SK-N-SH (cell line): ENCODE results near the gene ZNF445. TPM values are rescaled to one million over a fixed set of nuclear protein-coding genes. Genes with fewer than 3 reads are reported as not detected.

Experiments used
- CTCF ChIA-PET: fragments of 300-600, 350-600 bp; formaldehyde crosslinking; extraction: SDS; loops from one replicate; lab custom pipeline; 2021; lab: Yijun Ruan, JAX
- POLR2A ChIA-PET: fragments of 350-600 bp; sonication (Branson Sonifier 250); formaldehyde crosslinking; extraction: SDS; loops from one replicate; lab custom pipeline; 2020; ENCODE audit warnings: antibody characterized with exemption, inconsistent platforms; lab: Yijun Ruan, JAX
- DNase-seq: peaks from one replicate; pipeline ENCODE4 v3.0.0; 2012
- H2AFZ ChIP-seq: fragments of 200-600 bp; sonication (generic); 2 replicates; pipeline ENCODE4 v1.8.1; 2016; ENCODE audit warnings: antibody characterized with exemption, mild to moderate bottlenecking, low read depth
- H3F3A ChIP-seq: fragments of 200-600 bp; sonication (generic); replicated peaks from 2 replicates; pipeline ENCODE3; 2016; ENCODE audit warnings: antibody characterized with exemption, mild to moderate bottlenecking; ENCODE audit not compliant: insufficient read depth
- H3K27ac ChIP-seq, 2 experiments: fragments of 200-500 bp in 1 of 2; fragments of 200-600 bp in 1 of 2; sonication (Bioruptor generic) in 1 of 2; sonication (generic), shearing (Covaris generic) in 1 of 2; 2 replicates each; pipeline versions ENCODE4 v1.5.1 to v1.6.1; 2014 to 2016; ENCODE audit warnings: low read depth in 2 of 2, inconsistent platforms in 1 of 2, low read length in 1 of 2, mild to moderate bottlenecking in 1 of 2, mixed read lengths in 1 of 2
- H3K27me3 ChIP-seq: fragments of 200-600 bp; sonication (generic), shearing (Covaris generic); 2 replicates; pipeline ENCODE4 v1.6.1; 2016; ENCODE audit warnings: mixed run types; ENCODE audit not compliant: insufficient read depth
- H3K36me3 ChIP-seq, 2 experiments: fragments of 200-500 bp in 1 of 2; fragments of 200-600 bp in 1 of 2; sonication (Bioruptor generic) in 1 of 2; sonication (generic) in 1 of 2; replicated peaks in 1 of 2; 2 replicates each; pipeline versions ENCODE3 to v1.5.1; 2014 to 2016; ENCODE audit warnings: low read length in 1 of 2, mild to moderate bottlenecking in 1 of 2; ENCODE audit not compliant: insufficient read depth in 2 of 2, control insufficient read depth in 1 of 2
- H3K4me1 ChIP-seq, 2 experiments: fragments of 200-500 bp in 1 of 2; fragments of 200-600 bp in 1 of 2; sonication (Bioruptor generic) in 1 of 2; sonication (generic), shearing (Covaris generic) in 1 of 2; 2 replicates each; pipeline versions ENCODE4 v1.5.1 to v1.6.1; 2014 to 2016; ENCODE audit warnings: low read depth in 1 of 2, low read length in 1 of 2, mixed run types in 1 of 2; ENCODE audit not compliant: insufficient read depth in 2 of 2, control insufficient read depth in 1 of 2
- H3K4me2 ChIP-seq: fragments of 200-600 bp; sonication (generic), shearing (Covaris generic); 2 replicates; pipeline ENCODE4 v1.6.1; 2017; ENCODE audit warnings: mixed run types
- H3K4me3 ChIP-seq, 2 experiments: fragments of 200-500 bp in 1 of 2; fragments of 200-600 bp in 1 of 2; sonication (Bioruptor generic) in 1 of 2; sonication (generic), shearing (Covaris generic) in 1 of 2; 2 replicates each; pipeline versions ENCODE4 v1.5.1 to v1.8.1; 2014 to 2016; ENCODE audit warnings: low read depth in 2 of 2, inconsistent platforms in 1 of 2, low read length in 1 of 2, mild to moderate bottlenecking in 1 of 2, mixed read lengths in 1 of 2, moderate library complexity in 1 of 2
- H3K79me2 ChIP-seq: fragments of 200-600 bp; sonication (generic); 2 replicates; pipeline ENCODE4 v1.8.1; 2017; ENCODE audit warnings: mild to moderate bottlenecking; ENCODE audit not compliant: insufficient read depth
- H3K9ac ChIP-seq: fragments of 200-600 bp; sonication (generic); 2 replicates; pipeline ENCODE4 v1.6.1; 2017; ENCODE audit warnings: mixed run types
- H3K9me2 ChIP-seq: fragments of 200-600 bp; sonication (generic); 2 replicates; pipeline ENCODE4 v1.6.1; 2017; ENCODE audit warnings: mixed run types
- H3K9me3 ChIP-seq: fragments of 200-600 bp; sonication (generic); 2 replicates; pipeline ENCODE4 v1.6.1; 2017; ENCODE audit warnings: mixed run types, mild to moderate bottlenecking, moderate library complexity
- H4K20me1 ChIP-seq: fragments of 200-600 bp; sonication (generic); 2 replicates; pipeline ENCODE4 v1.6.1; 2017; ENCODE audit warnings: mild to moderate bottlenecking, mixed run types; ENCODE audit not compliant: insufficient read depth
- ELF1 ChIP-seq: IDR thresholded peaks from 2 replicates; pipeline ENCODE4 v1.4.0; 2012
- EZH2phosphoT487 ChIP-seq: fragments of 200-600 bp; sonication (generic); IDR thresholded peaks from 2 replicates; pipeline ENCODE4 v1.6.1; 2017; ENCODE audit warnings: low read depth, mixed run types, mild to moderate bottlenecking, antibody characterized with exemption, moderate library complexity, borderline replicate concordance
- GABPA ChIP-seq: IDR thresholded peaks from 2 replicates; pipeline ENCODE4 v1.4.0; 2012; ENCODE audit warnings: low read depth, mild to moderate bottlenecking
- JUND ChIP-seq: IDR thresholded peaks from 2 replicates; pipeline ENCODE4 v1.4.0; 2012
- MEF2A ChIP-seq: IDR thresholded peaks from 2 replicates; pipeline ENCODE4 v1.4.0; 2012; ENCODE audit warnings: low read depth, borderline replicate concordance
- NFIC ChIP-seq: IDR thresholded peaks from 2 replicates; pipeline ENCODE4 v1.4.0; 2012; ENCODE audit warnings: borderline replicate concordance
- NRF1 ChIP-seq: IDR thresholded peaks from 2 replicates; pipeline ENCODE4 v1.6.1; 2012; ENCODE audit warnings: low read depth, mild to moderate bottlenecking, low read length
- RCOR1 ChIP-seq: fragments of 150-350 bp; IDR thresholded peaks from 2 replicates; pipeline ENCODE4 v1.6.1; 2017; ENCODE audit warnings: antibody characterized with exemption, low read length
- RXRA ChIP-seq: IDR thresholded peaks from 2 replicates; pipeline ENCODE4 v1.4.0; 2012; ENCODE audit warnings: low read depth, mild to moderate bottlenecking, borderline replicate concordance
- TAF1 ChIP-seq: IDR thresholded peaks from 2 replicates; pipeline ENCODE4 v1.6.1; 2012; ENCODE audit warnings: low read depth, mild to moderate bottlenecking, low read length, moderate library complexity, borderline replicate concordance
- TCF12 ChIP-seq: IDR thresholded peaks from 2 replicates; pipeline ENCODE4 v1.4.0; 2012
- TEAD4 ChIP-seq: IDR thresholded peaks from 2 replicates; pipeline ENCODE4 v1.4.0; 2012; ENCODE audit warnings: mild to moderate bottlenecking, borderline replicate concordance; ENCODE audit not compliant: insufficient read depth
- WGBS: methylation state at CpG from one replicate; pipeline ENCODE4 v1.1.6; 2017; ENCODE audit warnings: low lambda C conversion rate; 5-methylcytosine and 5-hydroxymethylcytosine counted together
- polyA plus RNA-seq, 3 experiments: library from polyadenylated mRNA; depleted of rRNA; stranded (reverse); fragments of >200 nt; gene quantifications; 2 replicates each; pipeline ENCODE4 v1.2.3, GENCODE V29; 2012
- TF ChIP-seq, protein P1 (sequence below): IDR thresholded peaks from 2 replicates; pipeline ENCODE4 v1.4.0; 2012; ENCODE audit warnings: low read depth, borderline replicate concordance
- TF ChIP-seq, protein P2 (sequence below): IDR thresholded peaks from 2 replicates; pipeline ENCODE4 v1.4.0; 2012; ENCODE audit warnings: low read depth, borderline replicate concordance
- TF ChIP-seq, protein P3 (sequence below): IDR thresholded peaks from 2 replicates; pipeline ENCODE4; 2012
- TF ChIP-seq, protein P4 (sequence below): fragments of 150-350 bp; IDR thresholded peaks from 2 replicates; pipeline ENCODE4 v1.6.1; 2016; ENCODE audit warnings: mild to moderate bottlenecking, low read depth, low read length
- TF ChIP-seq, protein P5 (sequence below): fragments of 150-350 bp; IDR thresholded peaks from 2 replicates; pipeline ENCODE4 v1.6.1; 2017; ENCODE audit warnings: antibody characterized with exemption, low read length, low read depth, borderline replicate concordance
- TF ChIP-seq, protein P6 (sequence below): IDR thresholded peaks from 2 replicates; pipeline ENCODE4 v1.6.1; 2012; ENCODE audit warnings: mild to moderate bottlenecking, low read depth, low read length, moderate library complexity

The ZNF445 gene
- polyA plus RNA-seq, 1 of the 3 experiments (the other 2 are of a cell fraction), result 2.2 TPM

DNA sequence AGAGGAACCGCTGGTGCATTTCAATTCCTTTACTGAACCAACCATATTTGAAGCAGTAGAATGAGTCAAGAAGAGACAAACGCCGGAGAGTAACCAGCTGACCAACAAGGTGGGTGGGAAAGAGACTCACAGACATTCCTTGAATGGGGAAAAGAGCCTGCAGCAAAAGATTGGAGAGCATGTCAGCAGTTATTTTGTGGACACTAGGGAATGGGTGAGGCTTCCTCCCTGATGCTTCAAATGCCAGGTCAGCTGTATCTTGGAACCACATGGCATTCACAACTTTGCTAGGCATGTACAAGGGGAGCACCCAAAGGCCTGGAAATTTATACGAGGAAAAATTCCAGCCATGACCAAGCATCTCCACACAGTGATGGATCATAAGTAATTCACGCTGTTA lies 47.6 kb upstream of the ZNF445 start:
- Histone ChIP-seq H3K79me2 (no peaks in the 10 kb centered on the region), H3K4me1 (no peaks in the 10 kb centered on the region), H3K4me2 (no peak overlapping the region), H3K9me2 (no peaks in the 10 kb centered on the region), H3K36me3 (no peaks in the 10 kb centered on the region), H3K9me3 (no peaks in the 10 kb centered on the region), H3K27ac (no peak overlapping the region), H3F3A (no peaks in the 10 kb centered on the region), H3K27me3 (no peaks in the 10 kb centered on the region; the same call in 1 of the 2 replicates), H4K20me1 (no peaks in the 10 kb centered on the region), H2AFZ (no peak overlapping the region), H3K9ac (no peak overlapping the region), H3K4me3 (no peak overlapping the region)
- TF ChIP-seq, protein P1, sequence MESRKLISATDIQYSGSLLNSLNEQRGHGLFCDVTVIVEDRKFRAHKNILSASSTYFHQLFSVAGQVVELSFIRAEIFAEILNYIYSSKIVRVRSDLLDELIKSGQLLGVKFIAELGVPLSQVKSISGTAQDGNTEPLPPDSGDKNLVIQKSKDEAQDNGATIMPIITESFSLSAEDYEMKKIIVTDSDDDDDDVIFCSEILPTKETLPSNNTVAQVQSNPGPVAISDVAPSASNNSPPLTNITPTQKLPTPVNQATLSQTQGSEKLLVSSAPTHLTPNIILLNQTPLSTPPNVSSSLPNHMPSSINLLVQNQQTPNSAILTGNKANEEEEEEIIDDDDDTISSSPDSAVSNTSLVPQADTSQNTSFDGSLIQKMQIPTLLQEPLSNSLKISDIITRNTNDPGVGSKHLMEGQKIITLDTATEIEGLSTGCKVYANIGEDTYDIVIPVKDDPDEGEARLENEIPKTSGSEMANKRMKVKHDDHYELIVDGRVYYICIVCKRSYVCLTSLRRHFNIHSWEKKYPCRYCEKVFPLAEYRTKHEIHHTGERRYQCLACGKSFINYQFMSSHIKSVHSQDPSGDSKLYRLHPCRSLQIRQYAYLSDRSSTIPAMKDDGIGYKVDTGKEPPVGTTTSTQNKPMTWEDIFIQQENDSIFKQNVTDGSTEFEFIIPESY, result no peak
- TF ChIP-seq JUND (no peak), RXRA (no peak), NRF1 (no peak), RCOR1 (no peak), TEAD4 (no peak), ELF1 (no peak)
- POLR2A ChIA-PET, result no interaction called here
- CTCF ChIA-PET, result no interaction called here
- WGBS, result 46% methylated on average over 5 of the region's 5 CpGs
- DNase-seq, result no peak

DNA sequence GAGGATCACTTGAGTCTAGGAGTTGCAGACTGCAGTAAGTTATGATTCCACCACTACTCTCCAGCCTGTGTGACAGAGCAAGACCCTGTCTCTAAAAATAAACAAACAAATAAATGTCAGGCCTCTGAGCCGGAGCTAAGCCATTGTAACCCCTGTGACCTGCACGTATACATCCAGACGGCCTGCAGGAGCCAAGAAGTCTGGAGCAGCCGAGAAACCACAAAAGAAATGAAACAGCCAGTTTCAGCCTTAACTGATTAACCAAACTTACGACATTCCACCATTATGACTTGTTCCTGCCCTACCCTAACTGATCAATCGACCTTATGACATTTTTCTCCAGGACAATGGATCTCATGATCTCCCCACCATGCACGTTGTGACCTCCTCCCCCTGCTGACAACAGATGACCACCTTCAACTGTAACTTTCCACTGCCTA lies 45.0 kb upstream of the ZNF445 start:
- Histone ChIP-seq H3K79me2 (no peaks in the 10 kb centered on the region), H4K20me1 (no peaks in the 10 kb centered on the region), H3K9me2 (no peaks in the 10 kb centered on the region), H3F3A (no peaks in the 10 kb centered on the region), H3K36me3 (no peaks in the 10 kb centered on the region), H3K4me1 (no peaks in the 10 kb centered on the region), H3K9ac (no peak overlapping the region), H2AFZ (no peak overlapping the region), H3K27me3 (no peaks in the 10 kb centered on the region; the same call in 1 of the 2 replicates), H3K27ac (no peak overlapping the region), H3K9me3 (no peaks in the 10 kb centered on the region), H3K4me2 (no peak overlapping the region), H3K4me3 (no peak overlapping the region)
- ChIA-PET POLR2A (no interaction called here), CTCF (no interaction called here)
- TF ChIP-seq TEAD4, result no peak
- TF ChIP-seq, protein P2, sequence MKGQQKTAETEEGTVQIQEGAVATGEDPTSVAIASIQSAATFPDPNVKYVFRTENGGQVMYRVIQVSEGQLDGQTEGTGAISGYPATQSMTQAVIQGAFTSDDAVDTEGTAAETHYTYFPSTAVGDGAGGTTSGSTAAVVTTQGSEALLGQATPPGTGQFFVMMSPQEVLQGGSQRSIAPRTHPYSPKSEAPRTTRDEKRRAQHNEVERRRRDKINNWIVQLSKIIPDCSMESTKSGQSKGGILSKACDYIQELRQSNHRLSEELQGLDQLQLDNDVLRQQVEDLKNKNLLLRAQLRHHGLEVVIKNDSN, result no peak
- TF ChIP-seq GABPA, result no peak
- TF ChIP-seq, protein P3, sequence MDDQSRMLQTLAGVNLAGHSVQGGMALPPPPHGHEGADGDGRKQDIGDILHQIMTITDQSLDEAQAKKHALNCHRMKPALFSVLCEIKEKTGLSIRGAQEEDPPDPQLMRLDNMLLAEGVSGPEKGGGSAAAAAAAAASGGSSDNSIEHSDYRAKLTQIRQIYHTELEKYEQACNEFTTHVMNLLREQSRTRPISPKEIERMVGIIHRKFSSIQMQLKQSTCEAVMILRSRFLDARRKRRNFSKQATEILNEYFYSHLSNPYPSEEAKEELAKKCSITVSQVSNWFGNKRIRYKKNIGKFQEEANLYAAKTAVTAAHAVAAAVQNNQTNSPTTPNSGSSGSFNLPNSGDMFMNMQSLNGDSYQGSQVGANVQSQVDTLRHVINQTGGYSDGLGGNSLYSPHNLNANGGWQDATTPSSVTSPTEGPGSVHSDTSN, result no peak
- TF ChIP-seq TCF12, result no peak
- no peak for TF ChIP-seq RCOR1
- TF ChIP-seq, protein P4, sequence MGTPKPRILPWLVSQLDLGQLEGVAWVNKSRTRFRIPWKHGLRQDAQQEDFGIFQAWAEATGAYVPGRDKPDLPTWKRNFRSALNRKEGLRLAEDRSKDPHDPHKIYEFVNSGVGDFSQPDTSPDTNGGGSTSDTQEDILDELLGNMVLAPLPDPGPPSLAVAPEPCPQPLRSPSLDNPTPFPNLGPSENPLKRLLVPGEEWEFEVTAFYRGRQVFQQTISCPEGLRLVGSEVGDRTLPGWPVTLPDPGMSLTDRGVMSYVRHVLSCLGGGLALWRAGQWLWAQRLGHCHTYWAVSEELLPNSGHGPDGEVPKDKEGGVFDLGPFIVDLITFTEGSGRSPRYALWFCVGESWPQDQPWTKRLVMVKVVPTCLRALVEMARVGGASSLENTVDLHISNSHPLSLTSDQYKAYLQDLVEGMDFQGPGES, result no peak
- TF ChIP-seq, protein P5, sequence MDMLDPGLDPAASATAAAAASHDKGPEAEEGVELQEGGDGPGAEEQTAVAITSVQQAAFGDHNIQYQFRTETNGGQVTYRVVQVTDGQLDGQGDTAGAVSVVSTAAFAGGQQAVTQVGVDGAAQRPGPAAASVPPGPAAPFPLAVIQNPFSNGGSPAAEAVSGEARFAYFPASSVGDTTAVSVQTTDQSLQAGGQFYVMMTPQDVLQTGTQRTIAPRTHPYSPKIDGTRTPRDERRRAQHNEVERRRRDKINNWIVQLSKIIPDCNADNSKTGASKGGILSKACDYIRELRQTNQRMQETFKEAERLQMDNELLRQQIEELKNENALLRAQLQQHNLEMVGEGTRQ, result no peak
- TF ChIP-seq, protein P6, sequence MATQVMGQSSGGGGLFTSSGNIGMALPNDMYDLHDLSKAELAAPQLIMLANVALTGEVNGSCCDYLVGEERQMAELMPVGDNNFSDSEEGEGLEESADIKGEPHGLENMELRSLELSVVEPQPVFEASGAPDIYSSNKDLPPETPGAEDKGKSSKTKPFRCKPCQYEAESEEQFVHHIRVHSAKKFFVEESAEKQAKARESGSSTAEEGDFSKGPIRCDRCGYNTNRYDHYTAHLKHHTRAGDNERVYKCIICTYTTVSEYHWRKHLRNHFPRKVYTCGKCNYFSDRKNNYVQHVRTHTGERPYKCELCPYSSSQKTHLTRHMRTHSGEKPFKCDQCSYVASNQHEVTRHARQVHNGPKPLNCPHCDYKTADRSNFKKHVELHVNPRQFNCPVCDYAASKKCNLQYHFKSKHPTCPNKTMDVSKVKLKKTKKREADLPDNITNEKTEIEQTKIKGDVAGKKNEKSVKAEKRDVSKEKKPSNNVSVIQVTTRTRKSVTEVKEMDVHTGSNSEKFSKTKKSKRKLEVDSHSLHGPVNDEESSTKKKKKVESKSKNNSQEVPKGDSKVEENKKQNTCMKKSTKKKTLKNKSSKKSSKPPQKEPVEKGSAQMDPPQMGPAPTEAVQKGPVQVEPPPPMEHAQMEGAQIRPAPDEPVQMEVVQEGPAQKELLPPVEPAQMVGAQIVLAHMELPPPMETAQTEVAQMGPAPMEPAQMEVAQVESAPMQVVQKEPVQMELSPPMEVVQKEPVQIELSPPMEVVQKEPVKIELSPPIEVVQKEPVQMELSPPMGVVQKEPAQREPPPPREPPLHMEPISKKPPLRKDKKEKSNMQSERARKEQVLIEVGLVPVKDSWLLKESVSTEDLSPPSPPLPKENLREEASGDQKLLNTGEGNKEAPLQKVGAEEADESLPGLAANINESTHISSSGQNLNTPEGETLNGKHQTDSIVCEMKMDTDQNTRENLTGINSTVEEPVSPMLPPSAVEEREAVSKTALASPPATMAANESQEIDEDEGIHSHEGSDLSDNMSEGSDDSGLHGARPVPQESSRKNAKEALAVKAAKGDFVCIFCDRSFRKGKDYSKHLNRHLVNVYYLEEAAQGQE, result no peak
- TF ChIP-seq RXRA, result no peak
- TF ChIP-seq NFIC, result no peak
- no peak for TF ChIP-seq TAF1
- no peak for TF ChIP-seq EZH2phosphoT487
- no peak for TF ChIP-seq MEF2A
- WGBS, result 38% methylated on average over 7 of the region's 7 CpGs
- no peak for DNase-seq
